Measurements from ENCODE around the gene MPC1L.

Gene MPC1L

DNA sequence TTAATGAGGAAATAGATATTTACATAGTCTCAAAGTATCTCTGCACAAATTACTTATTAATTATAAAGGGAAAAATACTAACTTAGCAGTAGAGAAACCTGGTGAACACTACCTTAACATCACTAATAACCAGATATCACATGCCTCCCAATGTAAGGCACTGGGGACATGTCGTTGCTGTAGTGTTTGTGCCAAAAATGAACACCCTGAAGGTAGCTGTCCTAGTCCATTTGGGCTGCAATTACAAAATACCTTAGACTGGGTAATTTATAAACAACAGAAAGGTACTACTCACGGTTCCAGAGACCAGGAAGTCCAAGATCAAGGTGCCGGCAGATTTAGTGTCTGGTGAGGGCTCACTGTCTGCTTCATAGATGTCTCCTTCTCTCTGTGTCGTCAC, 10.7 kb upstream of the MPC1L start:
- no peak for DNase-seq (ENCODE audit: low spot score)
- TF ChIP-seq, protein P1, sequence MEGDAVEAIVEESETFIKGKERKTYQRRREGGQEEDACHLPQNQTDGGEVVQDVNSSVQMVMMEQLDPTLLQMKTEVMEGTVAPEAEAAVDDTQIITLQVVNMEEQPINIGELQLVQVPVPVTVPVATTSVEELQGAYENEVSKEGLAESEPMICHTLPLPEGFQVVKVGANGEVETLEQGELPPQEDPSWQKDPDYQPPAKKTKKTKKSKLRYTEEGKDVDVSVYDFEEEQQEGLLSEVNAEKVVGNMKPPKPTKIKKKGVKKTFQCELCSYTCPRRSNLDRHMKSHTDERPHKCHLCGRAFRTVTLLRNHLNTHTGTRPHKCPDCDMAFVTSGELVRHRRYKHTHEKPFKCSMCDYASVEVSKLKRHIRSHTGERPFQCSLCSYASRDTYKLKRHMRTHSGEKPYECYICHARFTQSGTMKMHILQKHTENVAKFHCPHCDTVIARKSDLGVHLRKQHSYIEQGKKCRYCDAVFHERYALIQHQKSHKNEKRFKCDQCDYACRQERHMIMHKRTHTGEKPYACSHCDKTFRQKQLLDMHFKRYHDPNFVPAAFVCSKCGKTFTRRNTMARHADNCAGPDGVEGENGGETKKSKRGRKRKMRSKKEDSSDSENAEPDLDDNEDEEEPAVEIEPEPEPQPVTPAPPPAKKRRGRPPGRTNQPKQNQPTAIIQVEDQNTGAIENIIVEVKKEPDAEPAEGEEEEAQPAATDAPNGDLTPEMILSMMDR (IDR thresholded peaks at IDR 0.05; ENCODE audit: extremely low read depth, missing control alignments): no peak

DNA sequence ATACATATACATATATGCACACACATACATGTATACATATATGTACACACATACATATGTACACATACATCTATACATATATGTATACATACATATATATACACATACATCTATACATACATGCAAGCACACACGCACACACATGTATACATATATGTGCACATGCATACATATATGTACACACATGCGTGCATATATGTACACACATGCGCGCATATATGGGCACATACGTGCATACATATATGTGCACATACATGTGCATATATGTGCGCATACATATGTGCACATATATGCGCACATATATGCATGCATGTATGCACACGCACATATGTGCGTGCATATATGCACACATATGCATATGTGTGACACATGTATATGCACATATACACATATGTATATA, 7.3 kb upstream of the MPC1L start:
- TF ChIP-seq, protein P1 (IDR thresholded peaks at IDR 0.05; ENCODE audit: extremely low read depth, missing control alignments): no peak
- DNase-seq (ENCODE audit: low spot score): no peak

DNA sequence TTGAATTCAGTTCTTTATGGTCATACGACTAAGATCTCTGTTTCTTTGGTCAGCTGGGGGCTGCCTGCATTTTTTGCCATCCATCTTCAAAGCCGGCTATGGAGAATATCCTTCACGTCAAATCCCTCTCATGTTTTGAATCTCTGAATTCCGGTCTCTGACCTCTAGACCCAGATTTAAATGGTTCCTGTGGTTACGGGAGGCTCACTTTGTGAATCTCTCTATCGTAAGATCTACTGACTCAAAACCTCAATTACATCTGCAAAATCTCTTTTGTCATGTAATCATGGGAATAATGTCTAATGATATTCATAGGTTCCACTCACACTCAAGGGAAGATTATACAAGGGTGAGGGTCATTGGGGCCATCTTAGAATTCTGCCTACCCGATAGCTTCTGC, 5.7 kb upstream of the MPC1L start:
- TF ChIP-seq, protein P1 (IDR thresholded peaks at IDR 0.05; ENCODE audit: extremely low read depth, missing control alignments): no peak
- DNase-seq (ENCODE audit: low spot score): no peak

DNA sequence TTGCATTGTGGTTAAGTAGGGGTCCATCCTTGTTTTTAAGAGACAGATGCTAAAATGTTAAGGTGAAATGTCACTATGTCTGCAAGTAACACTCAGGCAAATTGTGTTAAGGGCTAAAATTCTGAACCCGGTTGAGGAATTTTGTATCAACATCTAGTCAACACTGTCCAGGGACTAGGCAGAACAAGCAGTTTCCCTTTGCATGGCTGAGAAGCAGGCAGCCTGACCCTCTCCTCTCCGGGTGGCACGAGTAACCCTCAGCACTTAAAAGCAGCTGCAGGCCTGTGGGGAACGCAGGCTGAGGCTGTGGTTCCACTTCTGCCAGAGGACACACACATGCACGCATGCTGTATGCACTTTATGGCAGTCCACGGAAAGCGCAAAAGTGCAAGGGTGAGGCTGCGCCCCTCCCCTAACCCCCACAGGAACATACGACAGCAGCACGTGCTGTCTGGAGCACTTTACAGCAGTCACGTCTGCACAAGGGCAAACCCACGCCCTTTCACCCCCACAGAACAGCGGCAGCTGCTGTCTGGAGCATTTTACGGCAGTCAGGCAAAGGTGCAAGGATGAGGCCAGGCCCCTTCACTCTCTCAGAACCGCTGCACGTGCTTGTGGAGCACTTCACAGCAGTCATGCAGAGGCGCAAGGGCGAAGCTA, 619 bp upstream of the MPC1L start:
- no peak for DNase-seq (ENCODE audit: low spot score)
- TF ChIP-seq, protein P1 (IDR thresholded peaks at IDR 0.05; ENCODE audit: extremely low read depth, missing control alignments): no peak

DNA sequence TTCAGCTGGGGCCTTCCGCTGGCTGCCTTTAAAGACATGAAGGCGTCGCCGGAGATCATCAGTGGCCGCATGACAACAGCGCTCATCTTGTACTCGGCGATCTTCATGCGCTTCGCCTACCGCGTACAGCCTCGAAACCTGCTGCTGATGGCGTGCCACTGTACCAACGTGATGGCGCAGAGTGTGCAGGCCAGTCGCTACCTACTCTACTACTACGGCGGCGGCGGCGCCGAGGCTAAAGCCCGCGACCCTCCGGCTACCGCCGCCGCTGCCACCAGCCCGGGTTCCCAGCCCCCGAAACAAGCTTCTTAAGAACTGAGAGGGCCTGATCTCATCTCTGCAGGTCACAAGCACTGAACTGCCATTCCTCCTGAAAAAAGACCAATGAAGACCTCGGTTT, 437 bp downstream of the MPC1L start:
- no peak for DNase-seq (ENCODE audit: low spot score)
- TF ChIP-seq, protein P1 (IDR thresholded peaks at IDR 0.05; ENCODE audit: extremely low read depth, missing control alignments): no peak

DNA sequence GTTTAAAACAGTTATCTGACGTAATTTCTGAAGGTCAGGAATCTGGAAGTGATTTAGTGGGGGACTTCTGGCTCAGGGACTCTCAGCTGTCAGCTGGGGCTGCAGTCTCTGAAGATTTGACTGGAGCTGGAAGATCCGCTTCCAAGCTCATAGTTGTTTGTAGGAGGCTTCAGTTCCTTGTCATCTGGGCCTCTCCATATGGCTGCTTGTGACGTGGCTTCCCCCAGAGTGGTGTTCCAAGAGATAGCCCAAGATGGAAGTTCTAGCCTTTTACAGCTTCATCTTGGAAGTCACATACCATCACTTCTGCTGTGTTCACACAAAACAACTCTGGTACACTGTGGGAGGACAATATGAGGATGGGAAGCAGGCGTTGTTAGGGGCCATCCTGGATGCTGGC, 2.1 kb downstream of the MPC1L start:
- TF ChIP-seq, protein P1 (IDR thresholded peaks at IDR 0.05; ENCODE audit: extremely low read depth, missing control alignments): no peak
- no peak for DNase-seq (ENCODE audit: low spot score)

DNA sequence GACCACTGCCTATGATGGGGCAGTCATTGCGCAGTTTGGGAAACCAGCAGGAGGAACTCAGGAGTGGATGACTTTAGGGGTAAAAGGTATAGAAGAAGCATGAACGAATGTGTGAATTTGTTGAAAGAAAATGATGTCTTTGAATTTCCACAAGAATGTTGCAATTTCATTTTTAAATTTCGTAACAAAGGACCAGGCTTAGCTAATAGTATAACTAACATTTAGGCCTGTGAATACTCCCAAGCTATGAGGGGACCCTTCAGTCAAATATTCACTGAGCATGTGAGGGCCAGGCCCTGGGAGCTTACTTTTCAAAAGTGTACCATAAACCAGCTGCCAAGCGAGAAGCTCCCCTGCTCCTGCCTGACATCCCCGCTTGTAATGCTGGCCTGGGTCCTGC, 5.3 kb downstream of the MPC1L start:
- DNase-seq (ENCODE audit: low spot score): no peak
- TF ChIP-seq, protein P1 (IDR thresholded peaks at IDR 0.05; ENCODE audit: extremely low read depth, missing control alignments): no peak
